Astrocyte (in vitro differentiated cells and primary cell): ENCODE measurements around the gene PIMREG. TPM values are rescaled to one million over a fixed set of nuclear protein-coding genes. Genes with fewer than 3 reads are reported as not detected.

Experiments
- DNase-seq: peaks from one replicate; pipeline ENCODE4 v3.0.0-alpha.2; 2010; ENCODE audit warnings: low read depth
- FAIRE-seq: peaks from 2 replicates; lab custom pipeline; 2011; peaks lifted over from hg19 to GRCh38; lab: Jason Lieb, UNC
- H2AFZ ChIP-seq: 2 replicates; pipeline ENCODE4 v1.6.0; 2012; ENCODE audit warnings: low read depth, low read length, inconsistent platforms
- H3K27ac ChIP-seq: 2 replicates; pipeline ENCODE4 v1.5.1; 2011; ENCODE audit warnings: low read depth, low read length, inconsistent platforms
- H3K27me3 ChIP-seq: 2 replicates; pipeline ENCODE4 v1.6.0; 2011; ENCODE audit warnings: low read length, inconsistent platforms; ENCODE audit not compliant: insufficient read depth
- H3K36me3 ChIP-seq: 2 replicates; pipeline ENCODE4 v1.5.1; 2011; ENCODE audit warnings: low read length, inconsistent platforms; ENCODE audit not compliant: insufficient read depth
- H3K4me1 ChIP-seq: 2 replicates; pipeline ENCODE4 v1.5.1; 2011; ENCODE audit warnings: low read length, inconsistent platforms; ENCODE audit not compliant: insufficient read depth
- H3K4me2 ChIP-seq: 2 replicates; pipeline ENCODE4 v1.6.0; 2012; ENCODE audit warnings: low read length, inconsistent platforms
- H3K4me3 ChIP-seq: 2 replicates; pipeline ENCODE4 v1.5.1; 2011; ENCODE audit warnings: low read depth, mild to moderate bottlenecking, low read length, inconsistent platforms; ENCODE audit not compliant: insufficient read depth
- H3K79me2 ChIP-seq: 2 replicates; pipeline ENCODE4 v1.6.0; 2012; ENCODE audit warnings: mild to moderate bottlenecking, low read length, inconsistent platforms; ENCODE audit not compliant: insufficient read depth
- H3K9ac ChIP-seq: 2 replicates; pipeline ENCODE4 v1.6.0; 2012; ENCODE audit warnings: mild to moderate bottlenecking, low read length, inconsistent platforms
- H3K9me3 ChIP-seq: 2 replicates; pipeline ENCODE4 v1.5.1; 2012; ENCODE audit warnings: low read depth, mild to moderate bottlenecking, low read length, inconsistent platforms; ENCODE audit not compliant: insufficient read depth
- H4K20me1 ChIP-seq: 2 replicates; pipeline ENCODE4 v1.6.0; 2012; ENCODE audit warnings: low read length, inconsistent platforms; ENCODE audit not compliant: insufficient read depth
- H3K27ac Mint-ChIP-seq: one replicate; pipeline ENCODE4 v1.8.0; 2021; ENCODE audit warnings: mild to moderate bottlenecking, mixed read lengths; ENCODE audit not compliant: unreplicated experiment
- H3K27me3 Mint-ChIP-seq: one replicate; pipeline ENCODE4 v1.8.0; 2021; ENCODE audit warnings: low read depth, mixed read lengths; ENCODE audit not compliant: unreplicated experiment
- H3K36me3 Mint-ChIP-seq: one replicate; pipeline ENCODE4 v1.8.0; 2021; ENCODE audit warnings: low read depth, mixed read lengths; ENCODE audit not compliant: unreplicated experiment
- H3K4me1 Mint-ChIP-seq: one replicate; pipeline ENCODE4 v1.8.0; 2021; ENCODE audit warnings: low read depth, mixed read lengths; ENCODE audit not compliant: unreplicated experiment
- H3K4me3 Mint-ChIP-seq: one replicate; pipeline ENCODE4 v1.8.0; 2021; ENCODE audit warnings: mild to moderate bottlenecking, moderate library complexity, mixed read lengths; ENCODE audit not compliant: unreplicated experiment
- H3K9me3 Mint-ChIP-seq: one replicate; pipeline ENCODE4 v1.8.0; 2021; ENCODE audit warnings: mild to moderate bottlenecking, mixed read lengths; ENCODE audit not compliant: unreplicated experiment
- EZH2 ChIP-seq: IDR thresholded peaks from 2 replicates; pipeline ENCODE4 v1.6.1; 2012; ENCODE audit warnings: mild to moderate bottlenecking, low read length, inconsistent platforms; ENCODE audit not compliant: insufficient read depth
- total RNA-seq: library from RNA; stranded (reverse); gene quantifications from 2 replicates; pipeline ENCODE4 v1.2.1, GENCODE V29; 2021
- TF ChIP-seq, protein P1 (sequence below): IDR thresholded peaks from 2 replicates; pipeline ENCODE4 v1.5.1; 2011; ENCODE audit warnings: low read depth, mild to moderate bottlenecking, inconsistent platforms, low read length, moderate library complexity; ENCODE audit not compliant: insufficient read depth

The PIMREG gene
- total RNA-seq, 1 donor from 2014 or later = 2.6 TPM

DNA sequence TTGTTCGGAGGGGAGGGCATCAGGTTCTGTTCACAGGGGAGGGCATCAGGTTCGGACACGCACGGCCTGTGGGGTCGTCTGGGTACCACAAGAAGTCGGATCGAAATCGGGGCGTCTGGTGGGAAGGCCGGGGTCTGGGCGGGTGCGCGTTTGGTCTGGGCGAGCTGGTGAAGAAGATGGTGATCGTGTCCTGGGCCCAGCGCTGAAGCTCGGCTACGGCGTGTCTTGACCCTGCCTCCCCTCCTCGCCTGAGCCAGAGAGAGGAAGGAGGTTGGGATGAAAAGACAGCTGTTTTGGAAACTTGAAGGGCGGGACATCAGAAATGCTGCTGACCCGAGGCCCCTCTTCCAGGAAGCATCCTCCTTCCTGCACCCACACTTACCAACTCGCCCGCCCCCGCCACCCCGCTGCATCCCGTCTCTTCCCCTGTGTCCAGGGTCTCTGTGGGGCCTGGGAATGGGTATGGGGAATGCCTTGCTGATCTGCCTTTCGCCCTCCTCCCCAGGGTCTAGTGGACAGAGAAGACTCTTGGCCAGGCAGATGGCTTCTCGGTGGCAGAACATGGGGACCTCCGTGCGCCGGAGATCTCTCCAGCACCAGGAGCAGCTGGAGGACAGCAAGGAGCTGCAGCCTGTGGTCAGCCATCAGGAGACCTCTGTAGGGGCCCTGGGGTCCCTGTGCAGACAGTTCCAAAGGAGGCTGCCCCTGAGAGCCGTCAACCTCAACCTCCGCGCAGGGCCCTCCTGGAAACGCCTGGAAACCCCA is 498 bp downstream of the PIMREG start:
- peaks cover 14% of the 10 kb centered on the region for H3K4me1 ChIP-seq
- TF ChIP-seq, protein P1, sequence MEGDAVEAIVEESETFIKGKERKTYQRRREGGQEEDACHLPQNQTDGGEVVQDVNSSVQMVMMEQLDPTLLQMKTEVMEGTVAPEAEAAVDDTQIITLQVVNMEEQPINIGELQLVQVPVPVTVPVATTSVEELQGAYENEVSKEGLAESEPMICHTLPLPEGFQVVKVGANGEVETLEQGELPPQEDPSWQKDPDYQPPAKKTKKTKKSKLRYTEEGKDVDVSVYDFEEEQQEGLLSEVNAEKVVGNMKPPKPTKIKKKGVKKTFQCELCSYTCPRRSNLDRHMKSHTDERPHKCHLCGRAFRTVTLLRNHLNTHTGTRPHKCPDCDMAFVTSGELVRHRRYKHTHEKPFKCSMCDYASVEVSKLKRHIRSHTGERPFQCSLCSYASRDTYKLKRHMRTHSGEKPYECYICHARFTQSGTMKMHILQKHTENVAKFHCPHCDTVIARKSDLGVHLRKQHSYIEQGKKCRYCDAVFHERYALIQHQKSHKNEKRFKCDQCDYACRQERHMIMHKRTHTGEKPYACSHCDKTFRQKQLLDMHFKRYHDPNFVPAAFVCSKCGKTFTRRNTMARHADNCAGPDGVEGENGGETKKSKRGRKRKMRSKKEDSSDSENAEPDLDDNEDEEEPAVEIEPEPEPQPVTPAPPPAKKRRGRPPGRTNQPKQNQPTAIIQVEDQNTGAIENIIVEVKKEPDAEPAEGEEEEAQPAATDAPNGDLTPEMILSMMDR = no peak
- TF ChIP-seq EZH2 = no peak
- H3K36me3 Mint-ChIP-seq = no peaks in the 10 kb centered on the region
- H3K4me3 ChIP-seq = peak overlapping the region; percentile 76
- peaks cover 7% of the 10 kb centered on the region for H3K4me1 Mint-ChIP-seq
- peak overlapping the region; percentile 90 for H2AFZ ChIP-seq
- DNase-seq = no peak
- no peaks in the 10 kb centered on the region for H4K20me1 ChIP-seq
- H3K27ac Mint-ChIP-seq = peak overlapping the region; percentile 66
- H3K9ac ChIP-seq = peak overlapping the region; percentile 69
- peaks cover 5% of the 10 kb centered on the region for H3K36me3 ChIP-seq
- peaks cover 2% of the 10 kb centered on the region for H3K9me3 Mint-ChIP-seq
- H3K9me3 ChIP-seq = no peaks in the 10 kb centered on the region
- peak overlapping the region; percentile 5 for H3K27ac ChIP-seq
- H3K27me3 Mint-ChIP-seq = peaks cover 31% of the 10 kb centered on the region
- H3K4me3 Mint-ChIP-seq = peak overlapping the region; percentile 93
- H3K27me3 ChIP-seq = no peaks in the 10 kb centered on the region
- H3K79me2 ChIP-seq = peaks cover 10% of the 10 kb centered on the region
- peak overlapping the region; percentile 100 for H3K4me2 ChIP-seq
- no peak for FAIRE-seq

DNA sequence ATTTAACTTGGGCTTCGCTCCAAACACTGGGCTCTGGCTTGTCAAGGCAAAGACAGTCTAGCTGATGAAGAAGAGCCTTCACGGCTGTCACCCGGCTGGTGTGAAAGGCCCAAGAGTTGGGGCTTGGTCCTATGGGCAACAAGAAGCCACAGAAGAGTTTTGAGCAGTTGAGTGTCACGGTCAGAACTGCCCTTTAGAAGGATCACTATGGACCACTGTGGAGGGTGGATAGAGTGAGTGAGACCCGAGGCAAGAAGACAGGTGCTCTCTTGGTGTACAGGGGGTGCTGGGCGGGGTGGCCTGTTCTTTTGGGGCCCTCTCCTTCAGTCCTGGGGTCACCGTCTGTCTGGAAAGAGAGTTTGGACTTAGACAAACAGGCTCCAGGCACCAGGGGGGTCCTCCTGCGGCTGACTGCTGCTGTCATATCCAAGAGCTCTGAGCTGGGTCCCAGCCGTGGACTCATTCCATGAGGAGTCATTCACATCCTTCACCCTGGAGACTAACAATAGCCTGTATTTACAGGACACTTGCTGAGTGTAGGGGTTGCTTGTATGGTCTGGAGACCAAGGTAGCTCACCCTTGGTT is 2.4 kb downstream of the PIMREG start:
- Histone ChIP-seq H2AFZ (no peak overlapping the region), H3K4me3 (no peak overlapping the region), H3K27me3 (no peaks in the 10 kb centered on the region), H3K9ac (no peak overlapping the region), H3K9me3 (no peaks in the 10 kb centered on the region), H3K4me2 (peak overlapping the region; percentile 3), H4K20me1 (no peaks in the 10 kb centered on the region), H3K36me3 (peaks cover 5% of the 10 kb centered on the region), H3K27ac (no peak overlapping the region), H3K4me1 (peaks cover 14% of the 10 kb centered on the region), H3K79me2 (peaks cover 10% of the 10 kb centered on the region)
- FAIRE-seq = no peak
- TF ChIP-seq EZH2 = no peak
- no peak overlapping the region for H3K4me3 Mint-ChIP-seq
- H3K27ac Mint-ChIP-seq = no peak overlapping the region
- no peak for DNase-seq
- H3K9me3 Mint-ChIP-seq = peaks cover 2% of the 10 kb centered on the region
- peaks cover 46% of the 10 kb centered on the region for H3K27me3 Mint-ChIP-seq
- peaks cover 2% of the 10 kb centered on the region for H3K4me1 Mint-ChIP-seq
- H3K36me3 Mint-ChIP-seq = no peaks in the 10 kb centered on the region

DNA sequence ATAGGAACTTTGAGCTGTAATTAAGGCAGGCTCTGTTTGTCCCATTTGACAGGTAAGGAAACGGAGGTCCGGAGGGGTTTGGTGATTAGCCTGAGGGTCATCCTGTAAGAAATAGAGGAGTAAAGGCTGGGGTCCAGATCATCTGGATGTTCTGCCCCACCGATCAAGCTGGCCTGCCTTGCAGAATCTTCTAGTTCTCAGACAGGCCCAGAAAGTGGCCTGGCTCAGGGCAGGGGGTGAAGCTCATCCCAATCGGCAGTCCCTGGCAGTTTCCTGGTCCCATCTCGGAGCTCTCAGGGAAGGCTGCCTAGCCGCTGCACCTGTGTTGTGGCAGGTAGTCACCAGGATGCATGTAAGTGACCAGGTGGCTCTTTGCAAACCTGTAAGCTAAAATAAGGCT is 4.2 kb downstream of the PIMREG start:
- H3K27me3 ChIP-seq = no peaks in the 10 kb centered on the region
- H4K20me1 ChIP-seq = no peaks in the 10 kb centered on the region
- no peak overlapping the region for H3K27ac Mint-ChIP-seq
- H3K4me2 ChIP-seq = no peak overlapping the region
- peaks cover 2% of the 10 kb centered on the region for H3K4me1 Mint-ChIP-seq
- H3K9ac ChIP-seq = no peak overlapping the region
- no peak overlapping the region for H3K27ac ChIP-seq
- FAIRE-seq (no peak), DNase-seq (no peak)
- H3K36me3 Mint-ChIP-seq = no peaks in the 10 kb centered on the region
- H3K27me3 Mint-ChIP-seq = peaks cover 59% of the 10 kb centered on the region
- no peaks in the 10 kb centered on the region for H3K9me3 ChIP-seq
- no peak overlapping the region for H3K4me3 Mint-ChIP-seq
- H3K9me3 Mint-ChIP-seq = peaks cover 2% of the 10 kb centered on the region
- H3K79me2 ChIP-seq = peaks cover 10% of the 10 kb centered on the region
- peaks cover 10% of the 10 kb centered on the region for H3K4me1 ChIP-seq
- peaks cover 5% of the 10 kb centered on the region for H3K36me3 ChIP-seq
- no peak for TF ChIP-seq EZH2
- TF ChIP-seq, protein P1 = no peak
- no peak overlapping the region for H3K4me3 ChIP-seq
- no peak overlapping the region for H2AFZ ChIP-seq
